ENCODE results near the gene SBK3.

The SBK3 gene

GRCh38 chr19:55491546-55492360, 53.6 kb downstream of the SBK3 start:
- DNase-seq (ENCODE audit: low read depth in 1 of 2, low spot score in 1 of 2): no peak

Measured in activated T-helper 1 cell treated with anti-CD3 and anti-CD28 coated beads, Interleukin-2, amount 50 U/mL, for 16 hours (primary cell).